Femur (tissue), 1 donor: Measurements from ENCODE around the gene CFAP54.
A peak's percentile ranks its signal among the peaks of the same experiment; 100 is the strongest.
"Not testable (repeated sequence)": the region's sequence is repeated elsewhere in the genome, so short reads cannot be mapped to it uniquely, and the experiment has no call there.

Experiments used
- DNase-seq: peaks from one replicate; pipeline ENCODE4 v3.0.0-alpha.2; 2017

The CFAP54 gene

DNA sequence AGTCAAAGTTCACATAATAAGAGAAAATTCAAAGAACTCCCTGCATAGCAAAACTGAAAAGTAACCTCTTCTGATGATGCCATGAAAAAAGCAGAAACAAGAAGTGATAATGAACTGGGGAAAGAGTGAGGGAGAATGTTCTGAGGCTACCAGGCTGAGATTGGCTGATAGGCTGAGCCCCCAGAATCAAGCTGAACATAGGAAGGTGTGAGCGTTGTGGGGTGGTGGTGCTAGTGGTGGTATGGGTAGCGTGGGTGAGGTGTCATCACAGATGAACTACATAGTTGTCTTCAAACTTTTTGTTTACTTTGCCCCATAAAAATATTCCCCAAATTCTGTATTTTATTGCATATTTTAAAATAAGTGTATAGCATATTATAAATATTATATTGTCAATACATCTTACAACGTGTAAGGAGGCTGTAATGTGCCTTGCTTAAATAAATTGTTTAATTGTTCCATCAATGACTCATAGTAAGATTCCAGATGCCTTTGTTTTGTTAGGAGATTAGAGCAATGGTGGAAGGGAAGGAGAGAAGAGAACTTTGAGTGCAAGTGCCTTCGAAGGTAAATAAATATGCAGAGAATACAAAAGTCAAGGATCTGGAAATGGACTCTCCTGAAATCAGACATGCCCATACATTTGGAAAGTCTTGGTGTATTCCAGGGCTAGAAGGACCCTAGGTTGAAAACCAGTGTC, 15.8 kb upstream of the CFAP54 start:
- no peak for DNase-seq

DNA sequence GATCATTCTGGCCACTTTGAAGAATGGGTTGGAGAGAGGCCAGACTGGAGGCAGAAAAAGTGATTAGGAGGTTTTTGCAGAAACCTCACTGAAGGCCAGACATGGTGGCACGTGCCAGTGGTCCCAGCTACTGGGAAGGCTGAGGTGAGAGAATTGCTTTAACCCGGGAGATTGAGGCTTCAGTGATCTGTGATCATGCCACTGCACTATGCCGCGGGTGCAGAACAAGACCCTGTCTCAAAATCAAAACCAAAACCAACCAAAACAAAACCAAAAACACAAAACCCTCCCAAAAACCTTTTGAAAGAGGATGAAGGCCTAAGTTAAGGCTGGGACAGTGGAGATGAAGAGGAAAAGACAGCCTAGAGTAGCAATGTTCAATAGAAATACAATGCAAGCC, 15.2 kb upstream of the CFAP54 start:
- no peak for DNase-seq

DNA sequence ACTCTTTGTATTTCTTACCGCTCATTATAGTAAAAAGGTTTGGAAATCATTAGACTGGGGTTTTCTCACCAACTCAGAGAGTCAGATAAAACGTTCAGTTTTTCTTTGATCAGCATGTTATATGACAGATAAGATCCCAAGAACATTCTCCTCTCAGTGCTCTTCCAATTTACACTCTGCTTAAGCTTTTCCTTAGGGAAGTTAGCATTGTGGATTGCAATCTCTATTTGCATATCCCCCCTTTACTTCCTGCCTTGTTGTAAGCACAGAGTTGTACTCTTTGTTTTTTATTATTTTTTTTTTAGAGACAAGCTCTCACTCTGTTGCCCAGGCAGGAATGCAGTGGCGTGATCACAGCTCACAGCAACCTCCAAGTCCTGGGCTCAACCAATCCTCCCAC, 11.4 kb upstream of the CFAP54 start:
- DNase-seq: no peak

DNA sequence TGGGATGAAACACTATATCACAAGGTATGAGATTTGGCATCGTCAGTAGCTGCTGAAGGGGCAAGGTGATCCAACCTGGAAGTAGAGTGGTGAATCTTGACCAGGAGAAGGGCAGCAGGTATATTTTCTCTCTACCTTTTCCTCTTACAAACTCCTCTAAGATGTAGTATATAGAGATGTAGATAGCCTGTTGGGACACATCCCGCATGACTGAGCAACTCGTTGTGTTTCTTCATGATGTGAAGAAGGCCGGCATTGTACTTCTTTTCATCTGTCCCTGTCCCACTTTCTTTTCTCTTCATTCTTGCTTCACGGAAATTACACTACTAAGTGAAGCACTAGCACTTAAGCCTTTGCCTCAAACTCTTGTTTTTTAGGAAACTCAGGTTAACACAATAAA, 7.3 kb upstream of the CFAP54 start:
- DNase-seq: no peak

DNA sequence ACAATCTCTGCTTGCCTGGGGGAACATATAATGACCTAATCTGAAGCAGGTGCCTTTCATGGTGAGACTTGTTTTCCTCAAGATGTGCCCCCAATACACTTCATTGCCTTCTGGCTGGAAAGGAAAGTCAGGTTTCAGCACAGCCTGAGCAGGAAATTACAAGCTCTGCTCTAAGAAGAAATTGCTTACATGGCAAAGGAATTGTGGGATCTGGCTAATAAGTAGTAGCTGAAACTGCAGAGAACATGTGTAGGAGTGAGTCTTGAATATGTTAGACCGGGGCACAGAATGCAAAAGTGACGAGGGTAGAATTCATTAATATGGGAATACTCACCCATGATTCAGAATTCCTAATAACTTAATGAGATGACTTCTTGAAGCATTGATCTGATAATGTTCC, 6.3 kb upstream of the CFAP54 start:
- no peak for DNase-seq

DNA sequence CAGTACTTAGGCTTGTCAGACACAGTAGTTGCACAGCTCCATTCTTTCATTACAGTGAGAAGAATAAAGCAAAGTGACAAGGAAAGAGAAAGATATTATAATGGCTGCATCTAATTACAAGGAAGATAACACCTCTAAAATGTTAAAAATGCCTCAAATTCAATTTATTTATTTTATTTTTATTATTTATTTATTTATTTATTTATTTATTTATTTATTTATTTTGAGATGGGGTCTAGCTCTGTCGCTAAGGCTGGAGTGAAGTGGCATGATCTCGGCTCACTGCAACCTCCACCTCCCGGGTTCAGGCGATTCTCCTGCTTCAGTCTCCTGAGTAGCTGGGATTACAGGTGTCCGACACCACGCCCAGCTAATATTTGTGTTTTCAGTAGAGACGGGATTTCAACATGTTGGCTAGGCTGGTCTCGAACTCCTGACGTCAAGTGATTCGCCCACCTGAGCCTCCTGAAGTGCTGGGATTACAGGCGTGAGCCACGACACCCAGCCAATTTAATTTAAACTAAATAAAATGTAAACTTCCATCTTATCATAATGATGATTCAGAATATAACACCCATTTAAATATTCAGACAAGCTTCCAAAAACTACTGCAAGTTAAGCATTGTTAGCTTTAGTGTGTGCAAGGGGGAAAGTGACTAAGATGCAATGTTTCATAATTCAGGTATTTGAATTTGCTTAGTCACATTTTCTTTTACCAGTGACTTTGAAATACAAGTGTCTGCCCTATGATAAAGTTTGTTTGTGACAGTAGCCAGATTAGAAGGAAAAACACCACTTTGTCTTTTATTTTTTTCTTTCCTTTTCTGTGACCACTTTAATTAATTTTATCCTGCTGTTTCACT, 2.4 kb upstream of the CFAP54 start:
- DNase-seq: no peak

DNA sequence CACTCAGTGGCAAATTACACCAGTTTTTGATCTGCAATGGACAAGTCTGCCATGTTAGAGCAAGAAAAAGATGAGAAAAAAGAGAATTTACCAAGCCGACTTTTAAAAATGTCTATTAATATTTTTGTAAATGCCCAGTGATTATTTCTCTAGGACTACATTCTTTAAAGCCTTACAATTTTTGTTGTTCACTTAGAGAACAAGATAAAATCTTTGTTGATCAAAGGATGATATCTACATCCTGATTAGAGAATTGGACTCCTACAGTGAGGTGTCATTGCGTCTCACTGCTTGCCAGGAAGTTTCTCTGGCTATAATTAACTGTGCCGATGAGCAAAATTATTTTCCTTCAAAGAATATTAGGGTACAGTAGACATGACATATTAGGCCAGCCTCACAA, 1.7 kb upstream of the CFAP54 start:
- no peak for DNase-seq

DNA sequence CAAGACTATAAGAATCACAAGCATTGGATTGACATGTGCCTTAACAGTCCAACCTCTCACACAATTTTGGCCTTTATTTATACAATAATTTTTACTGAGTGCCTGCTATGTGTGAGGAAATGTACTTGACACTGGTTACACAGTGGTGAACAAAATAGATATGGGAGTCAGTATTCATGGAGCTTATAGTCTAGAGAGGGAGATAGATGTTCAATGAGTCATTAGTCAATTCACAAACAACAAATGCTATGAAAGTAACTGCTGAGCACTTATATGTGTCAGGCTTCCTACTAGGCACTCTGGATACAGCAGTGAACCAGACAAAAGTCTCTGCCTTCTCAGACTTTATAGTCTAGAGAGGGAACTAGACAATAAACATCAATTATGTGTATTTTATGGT, 3.7 kb downstream of the CFAP54 start:
- no peak for DNase-seq

DNA sequence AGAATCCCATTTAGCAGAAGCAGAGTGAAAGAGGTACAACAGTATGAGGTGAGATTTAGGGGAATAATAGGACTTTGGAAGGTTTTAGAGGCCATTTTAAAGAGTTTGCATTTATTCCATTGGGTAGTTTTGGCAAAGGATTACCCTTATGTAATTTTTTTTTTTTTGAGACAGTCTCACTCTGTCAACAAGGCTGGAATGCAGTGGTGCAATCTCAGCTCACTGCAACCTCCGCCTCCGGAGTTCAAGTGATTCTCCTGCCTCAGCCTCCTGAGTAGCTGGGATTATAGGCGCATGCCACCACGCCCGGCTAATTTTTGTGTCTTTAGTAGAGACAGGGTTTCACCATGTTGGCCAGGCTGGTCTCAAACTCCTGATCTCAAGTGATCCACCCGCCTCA, 4.8 kb downstream of the CFAP54 start:
- not testable (repeated sequence) for DNase-seq

DNA sequence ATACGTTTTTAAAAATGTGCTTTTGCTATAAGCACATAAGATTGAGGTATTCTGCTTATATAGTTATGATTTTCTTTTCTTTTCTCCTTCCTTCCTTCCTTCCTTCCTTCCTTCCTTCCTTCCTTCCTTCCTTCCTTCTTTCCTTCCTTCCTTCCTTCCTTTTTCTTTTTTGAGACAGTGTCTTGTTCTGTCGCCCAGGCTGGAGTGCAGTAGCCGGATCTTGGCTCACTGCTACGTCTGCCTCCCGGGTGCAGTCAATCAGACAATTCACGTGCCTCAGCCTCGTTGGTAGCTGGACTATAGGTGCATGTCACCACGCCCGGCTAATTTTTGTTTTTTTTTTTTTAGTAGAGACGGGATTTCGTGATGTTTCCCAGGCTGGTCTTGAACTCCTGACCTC, 5.8 kb downstream of the CFAP54 start:
- DNase-seq: no peak

DNA sequence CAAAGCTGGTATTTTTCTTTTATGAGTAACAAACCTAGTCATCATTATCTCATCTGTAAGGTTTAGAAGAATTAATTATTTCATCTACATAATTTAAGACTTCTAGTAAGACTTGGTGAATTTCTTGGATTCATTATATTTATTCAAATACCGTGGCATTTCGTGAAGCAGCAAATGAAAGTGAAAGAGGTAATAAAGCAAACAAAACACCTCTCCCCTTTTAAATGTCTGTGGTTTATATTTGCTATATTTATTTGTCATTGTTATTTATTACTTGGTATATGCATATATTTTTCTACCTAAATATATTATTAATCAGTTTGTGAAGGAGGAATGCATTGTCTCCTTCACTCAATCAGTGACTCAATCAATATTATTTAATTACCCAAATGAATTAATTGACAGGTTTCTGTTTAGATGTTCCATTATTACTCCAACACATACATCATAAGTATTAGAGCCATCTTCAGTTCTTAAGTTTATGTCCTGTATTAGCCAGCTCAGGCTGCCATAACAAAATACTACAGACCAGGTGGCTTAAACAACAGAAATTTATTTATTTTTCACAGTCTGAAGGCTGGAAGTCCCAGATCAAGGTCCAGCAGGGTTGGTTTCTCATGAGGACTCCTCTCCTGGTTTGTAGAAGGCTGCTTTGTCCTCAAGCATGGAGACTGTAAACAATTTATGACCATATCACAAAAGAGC, 6.6 kb downstream of the CFAP54 start:
- DNase-seq: no peak

DNA sequence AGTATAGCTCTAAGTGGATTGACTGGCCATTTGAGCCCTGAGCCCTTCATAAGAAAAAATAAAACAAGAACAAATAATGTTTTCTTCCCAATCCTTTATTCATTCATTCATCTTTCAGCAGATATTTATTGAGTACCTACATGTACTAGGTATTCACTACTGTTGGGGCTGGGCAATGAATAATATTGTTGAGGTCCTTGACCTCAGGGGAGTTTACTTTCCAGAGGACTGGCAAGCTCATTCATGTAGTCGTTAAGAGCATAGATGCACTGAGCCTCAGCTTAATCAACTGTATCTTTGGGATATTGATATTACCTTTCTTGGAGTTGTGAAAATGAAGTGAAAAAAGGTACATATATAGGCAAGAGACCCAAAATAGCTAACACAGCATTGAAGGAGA, 7.6 kb downstream of the CFAP54 start:
- DNase-seq: no peak

DNA sequence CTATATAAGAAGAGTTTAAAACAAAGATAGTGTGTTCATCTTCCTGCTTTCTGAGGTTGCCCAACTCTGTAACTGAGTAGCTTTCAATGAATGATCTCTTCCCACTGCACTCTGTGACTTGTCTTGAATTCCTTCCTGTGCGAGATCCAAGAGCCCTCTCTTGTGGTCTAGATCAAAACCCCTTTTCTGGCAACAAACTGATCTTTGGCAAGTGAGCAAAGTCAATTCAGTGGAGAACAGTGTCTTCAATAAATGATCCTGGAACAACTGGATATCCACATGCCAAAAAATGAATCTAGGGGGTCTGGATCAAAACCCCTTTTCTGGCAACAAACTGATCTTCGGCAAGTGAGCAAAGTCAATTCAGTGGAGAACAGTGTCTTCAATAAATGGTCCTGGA, 8.5 kb downstream of the CFAP54 start:
- DNase-seq: no peak

DNA sequence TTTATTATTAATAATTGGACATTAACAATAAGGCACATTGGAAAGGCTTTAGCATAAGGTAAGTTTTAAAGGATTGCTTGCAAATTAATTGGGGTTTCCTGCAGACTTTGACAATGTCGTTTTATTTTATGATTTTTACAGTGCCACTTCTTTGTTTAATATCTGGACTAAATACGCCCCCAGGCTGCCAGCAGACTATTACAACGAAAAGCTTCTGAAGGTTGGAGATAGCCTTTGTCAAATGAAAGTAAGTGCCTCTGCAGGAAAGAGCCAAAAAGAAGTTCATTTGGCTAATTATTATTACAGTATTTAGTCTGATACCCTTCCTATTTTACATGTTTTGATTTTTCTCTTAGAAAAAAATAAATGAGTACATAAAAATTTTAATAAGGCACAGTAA, 11.3 kb downstream of the CFAP54 start:
- no peak for DNase-seq

DNA sequence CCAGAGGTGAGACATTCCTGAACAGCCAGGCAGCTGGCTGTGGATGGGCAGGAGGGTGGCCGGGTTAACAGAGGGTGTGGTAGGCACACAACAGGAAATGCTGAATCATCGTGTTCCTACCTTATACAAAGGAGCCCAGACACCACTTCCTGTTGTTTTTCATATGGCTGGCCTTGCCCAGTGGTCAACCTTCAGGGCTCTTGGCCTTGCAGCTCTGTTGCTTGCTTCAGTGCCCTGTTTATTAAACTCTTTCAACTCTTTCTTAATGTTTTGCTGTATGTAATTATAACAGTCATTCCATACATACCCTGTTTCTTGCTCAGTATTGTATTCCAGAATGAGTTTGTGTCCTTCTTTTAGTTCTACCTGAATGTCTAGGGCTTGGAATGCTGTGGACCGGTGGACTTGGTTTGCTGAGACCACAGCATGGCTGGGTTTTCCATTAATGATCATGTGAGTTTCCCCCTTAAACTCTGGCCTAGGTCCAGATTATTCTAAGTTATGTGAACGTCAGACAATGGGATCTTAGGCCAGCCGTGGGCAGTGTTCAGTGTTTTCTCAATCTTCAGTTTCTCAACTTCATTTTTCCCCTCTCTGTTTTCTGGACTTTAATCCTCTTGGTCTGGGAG, 11.9 kb downstream of the CFAP54 start:
- DNase-seq: peak; percentile 36

DNA sequence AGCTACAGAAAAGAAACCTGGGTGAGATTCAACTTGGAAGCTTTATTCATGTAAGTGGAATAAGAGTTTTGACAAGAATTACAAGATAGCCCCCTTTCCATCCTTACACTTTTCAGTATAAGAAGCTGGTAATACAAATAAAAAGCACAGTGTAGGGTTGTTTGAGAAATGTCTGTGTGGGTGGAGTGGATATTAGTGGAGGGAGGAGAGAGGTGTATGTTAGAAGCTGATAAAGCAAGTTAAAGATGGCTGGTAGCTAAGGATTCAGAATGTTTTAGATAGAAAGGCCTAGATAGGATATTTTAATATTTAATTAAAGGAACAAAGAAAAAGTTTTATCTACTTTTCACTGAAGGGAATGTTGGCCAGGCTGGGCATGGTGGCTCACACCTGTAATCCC, 12.5 kb downstream of the CFAP54 start:
- no peak for DNase-seq

DNA sequence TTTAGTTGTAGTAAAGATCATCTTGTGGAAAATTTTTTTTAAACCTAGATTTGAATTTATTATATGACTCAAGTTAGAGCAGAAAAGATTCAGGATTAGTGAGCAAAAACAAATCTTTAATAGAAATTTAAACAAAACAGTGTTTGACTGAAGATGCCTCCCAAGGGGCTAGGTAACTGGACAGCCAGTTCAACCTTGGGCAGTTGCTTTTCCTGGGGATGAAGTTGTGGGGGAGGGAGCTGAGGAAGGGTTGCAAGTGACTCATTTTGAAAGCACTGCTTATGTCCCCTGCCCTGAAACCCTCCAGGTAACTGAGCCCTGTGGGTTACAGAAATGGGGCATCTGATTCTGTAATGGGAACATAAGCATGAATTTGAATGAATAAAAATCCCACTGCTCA, 13.1 kb downstream of the CFAP54 start:
- no peak for DNase-seq

DNA sequence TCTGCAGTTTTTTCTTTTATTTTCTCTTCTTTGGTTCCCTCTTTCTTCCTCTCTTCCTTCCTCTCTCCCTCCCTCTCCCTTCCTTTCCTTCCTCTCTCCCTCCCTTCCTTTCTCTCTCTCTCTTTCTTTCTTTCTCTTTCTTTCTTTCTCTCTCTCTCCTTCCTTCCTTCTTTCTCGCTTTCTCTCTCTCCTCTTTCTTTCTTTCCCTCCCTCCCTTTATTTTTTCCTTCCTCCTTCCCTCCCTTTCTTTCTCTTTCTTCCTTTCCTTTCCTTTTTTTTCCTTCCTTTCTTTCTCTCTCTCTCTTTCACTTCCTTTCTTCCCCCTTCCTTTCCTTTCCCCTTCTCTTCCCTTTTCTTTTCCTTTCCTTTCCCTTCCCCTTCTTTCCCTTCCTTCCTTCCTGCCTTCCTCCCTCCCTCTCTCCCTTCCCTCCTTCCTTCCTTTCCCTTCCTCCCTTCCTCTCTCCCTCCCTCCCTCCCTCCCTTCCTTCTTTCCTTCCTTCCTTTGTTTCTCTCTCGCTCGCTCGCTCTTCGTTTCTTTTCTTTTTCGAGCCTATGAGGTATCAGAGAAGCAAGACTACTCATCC, 13.7 kb downstream of the CFAP54 start:
- no peak for DNase-seq

DNA sequence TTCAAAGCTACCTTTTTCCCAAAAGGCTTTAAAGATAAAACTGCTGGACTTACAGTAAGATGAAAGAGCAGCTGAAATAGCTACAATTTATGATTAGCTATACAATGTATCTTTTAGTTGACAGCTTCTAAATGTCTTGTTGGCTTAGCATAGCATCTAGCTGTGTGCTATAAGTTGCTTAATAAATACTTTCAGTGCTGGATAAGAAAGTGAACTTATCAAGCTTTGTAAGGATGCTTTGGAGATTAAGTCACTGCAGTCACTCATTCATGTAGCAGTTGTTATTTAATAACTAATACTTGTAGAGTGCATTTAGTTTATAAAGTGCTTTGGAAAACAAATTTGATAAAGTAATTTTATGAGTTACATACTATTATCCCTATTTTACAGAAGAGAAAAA, 14.6 kb downstream of the CFAP54 start:
- no peak for DNase-seq

DNA sequence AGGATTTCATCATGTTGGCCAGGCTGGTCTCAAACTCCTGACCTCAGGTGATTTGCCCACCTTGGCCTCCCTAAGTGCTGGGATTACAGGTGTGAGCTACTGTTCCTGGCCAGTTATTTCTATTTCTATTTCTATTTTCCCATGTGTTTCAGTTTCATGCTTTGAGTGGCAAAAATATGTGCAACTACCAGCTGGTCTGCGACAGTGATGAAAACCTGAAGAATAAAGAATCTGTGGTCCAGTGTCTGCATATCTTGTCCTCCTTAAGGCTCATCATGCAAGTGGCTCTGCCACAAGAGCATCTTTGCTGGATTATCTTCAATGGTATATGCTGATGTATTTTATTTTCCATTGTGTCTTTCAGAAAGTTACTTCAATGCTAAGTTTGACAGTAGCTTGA, 17.4 kb downstream of the CFAP54 start:
- no peak for DNase-seq

DNA sequence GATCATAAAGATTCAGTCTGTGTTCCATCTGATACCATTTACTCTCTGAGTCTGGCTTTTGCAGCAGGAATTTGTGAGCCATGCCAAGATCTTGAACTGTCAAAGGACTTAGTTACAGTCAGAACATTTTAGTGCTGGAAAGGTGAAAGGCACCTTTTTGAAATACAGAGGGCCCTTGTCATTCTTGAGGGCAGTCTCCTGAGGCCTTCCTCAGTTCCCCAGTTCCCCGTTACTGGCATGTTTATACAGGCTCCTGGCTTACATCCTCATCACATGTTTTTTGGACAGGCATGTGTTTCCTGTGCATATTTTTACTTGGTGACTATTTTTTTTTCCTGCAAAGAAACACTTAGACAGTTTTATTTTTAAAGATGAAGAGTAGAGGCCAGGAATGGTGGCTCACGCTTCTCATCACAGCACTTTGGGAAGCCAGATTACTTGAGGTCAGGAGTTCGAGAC, 21.0 kb downstream of the CFAP54 start:
- no peak for DNase-seq

DNA sequence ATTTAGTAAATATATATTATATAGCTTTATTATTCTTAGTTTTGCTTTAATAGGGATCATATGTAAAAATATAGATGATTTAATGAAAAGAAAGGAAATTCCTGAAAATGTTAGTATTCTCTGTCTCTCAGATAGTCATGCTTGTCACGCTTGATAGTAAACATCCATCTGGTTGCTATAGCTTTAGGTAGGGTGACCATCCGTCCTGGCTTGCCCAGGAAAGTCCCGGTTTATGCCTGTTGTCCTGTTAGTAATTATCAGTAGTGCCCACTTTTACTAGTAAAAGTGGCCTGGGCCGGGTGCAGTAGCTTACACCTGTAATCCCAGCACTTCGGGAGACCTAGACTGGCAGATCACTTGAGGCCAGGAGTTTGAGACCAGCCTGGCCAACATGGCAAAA, 23.8 kb downstream of the CFAP54 start:
- no peak for DNase-seq

DNA sequence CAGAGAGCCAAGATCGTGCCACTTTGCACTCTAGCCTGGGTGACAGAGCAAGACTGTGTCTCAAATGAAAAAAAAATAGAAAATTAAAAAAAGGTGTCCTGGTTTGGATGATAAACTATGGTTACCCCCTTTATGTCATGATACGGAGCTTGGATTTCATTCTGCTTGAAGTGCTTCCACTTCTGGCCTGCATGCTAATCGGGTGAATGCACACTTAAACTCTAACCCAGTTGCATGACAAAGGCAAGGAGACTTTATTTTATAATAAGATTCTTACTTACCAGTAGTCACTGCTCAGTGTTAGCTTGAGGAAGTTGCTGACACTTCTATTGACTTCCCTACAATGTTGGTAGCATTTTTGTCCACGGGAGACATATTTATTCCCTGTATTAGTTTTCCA, 24.3 kb downstream of the CFAP54 start:
- no peak for DNase-seq
